ENCODE measurements around the gene GEN1.

The GEN1 gene

GRCh38 chr2:17793803-17794354, 39.9 kb downstream of the GEN1 start:
- H3K4me1 ChIP-seq (ENCODE audit: insufficient read depth, low read length, severe bottlenecking), result no peaks in the 10 kb centered on the region
- no peak overlapping the region for H2AFZ ChIP-seq (ENCODE audit: low read length)
- H3K9me3 ChIP-seq (ENCODE audit: low read length), result no peaks in the 10 kb centered on the region
- no peak overlapping the region for H3K9ac ChIP-seq (ENCODE audit: low read length)
- no peaks in the 10 kb centered on the region for H3K79me2 ChIP-seq (ENCODE audit: insufficient read depth, low read length)
- no peaks in the 10 kb centered on the region for H4K20me1 ChIP-seq (ENCODE audit: insufficient read depth, low read length)
- H3K27me3 ChIP-seq (ENCODE audit: insufficient read depth, low read length), result 0 out of 2 replicates have a peak, but pooled peaks cover 3% of the 10 kb centered on the region
- H3K9me2 ChIP-seq (ENCODE audit: low read depth, low read length), result no peaks in the 10 kb centered on the region
- no peak overlapping the region for H3K4me2 ChIP-seq (ENCODE audit: low read length)
- TF ChIP-seq CTCF (IDR thresholded peaks at IDR 0.05; ENCODE audit: low read length) (no peak), EZH2 (IDR thresholded peaks at IDR 0.05; ENCODE audit: borderline replicate concordance, low read length) (no peak)
- no peaks in the 10 kb centered on the region for H3K36me3 ChIP-seq (ENCODE audit: insufficient read depth, low read length)
- H3K27ac ChIP-seq (ENCODE audit: low read depth, low read length, poor library complexity, severe bottlenecking), result no peak overlapping the region
- H3K4me3 ChIP-seq (ENCODE audit: low read depth, low read length, poor library complexity, severe bottlenecking), result no peak overlapping the region
- no peaks in the 10 kb centered on the region for H3F3A ChIP-seq (ENCODE audit: insufficient read depth, low read length)

- Histone ChIP-seq H2AFZ (ENCODE audit: low read length) (no peak overlapping the region), H3K9me3 (ENCODE audit: low read length) (no peaks in the 10 kb centered on the region), H3K27ac (ENCODE audit: low read depth, low read length, poor library complexity, severe bottlenecking) (no peak overlapping the region), H3K4me3 (ENCODE audit: low read depth, low read length, poor library complexity, severe bottlenecking) (no peak overlapping the region), H3K79me2 (ENCODE audit: insufficient read depth, low read length) (no peaks in the 10 kb centered on the region), H3K9me2 (ENCODE audit: low read depth, low read length) (no peaks in the 10 kb centered on the region), H3K27me3 (ENCODE audit: insufficient read depth, low read length) (0 out of 2 replicates have a peak, but pooled peaks cover 3% of the 10 kb centered on the region), H3K9ac (ENCODE audit: low read length) (no peak overlapping the region), H3F3A (ENCODE audit: insufficient read depth, low read length) (no peaks in the 10 kb centered on the region), H3K36me3 (ENCODE audit: insufficient read depth, low read length) (no peaks in the 10 kb centered on the region), H4K20me1 (ENCODE audit: insufficient read depth, low read length) (no peaks in the 10 kb centered on the region), H3K4me1 (ENCODE audit: insufficient read depth, low read length, severe bottlenecking) (no peaks in the 10 kb centered on the region), H3K4me2 (ENCODE audit: low read length) (no peak overlapping the region)
- TF ChIP-seq EZH2 (IDR thresholded peaks at IDR 0.05; ENCODE audit: borderline replicate concordance, low read length) (no peak), CTCF (IDR thresholded peaks at IDR 0.05; ENCODE audit: low read length) (no peak)
These were observed 41.4 kb downstream of the GEN1 start for GRCh38 chr2:17795309-17795708.

- no peak overlapping the region for H3K27ac ChIP-seq (ENCODE audit: low read depth, low read length, poor library complexity, severe bottlenecking)
- H3K4me2 ChIP-seq (ENCODE audit: low read length), result no peak overlapping the region
- no peak overlapping the region for H3K9ac ChIP-seq (ENCODE audit: low read length)
- no peaks in the 10 kb centered on the region for H3K4me1 ChIP-seq (ENCODE audit: insufficient read depth, low read length, severe bottlenecking)
- H3K9me2 ChIP-seq (ENCODE audit: low read depth, low read length), result no peaks in the 10 kb centered on the region
- no peak overlapping the region for H3K4me3 ChIP-seq (ENCODE audit: low read depth, low read length, poor library complexity, severe bottlenecking)
- no peaks in the 10 kb centered on the region for H3K9me3 ChIP-seq (ENCODE audit: low read length)
- H4K20me1 ChIP-seq (ENCODE audit: insufficient read depth, low read length), result no peaks in the 10 kb centered on the region
- H3K27me3 ChIP-seq (ENCODE audit: insufficient read depth, low read length), result 0 out of 2 replicates have a peak, but pooled peaks cover 3% of the 10 kb centered on the region
- TF ChIP-seq CTCF (IDR thresholded peaks at IDR 0.05; ENCODE audit: low read length), result no peak
- no peaks in the 10 kb centered on the region for H3K36me3 ChIP-seq (ENCODE audit: insufficient read depth, low read length)
- H3K79me2 ChIP-seq (ENCODE audit: insufficient read depth, low read length), result no peaks in the 10 kb centered on the region
- H2AFZ ChIP-seq (ENCODE audit: low read length), result no peak overlapping the region
- H3F3A ChIP-seq (ENCODE audit: insufficient read depth, low read length), result no peaks in the 10 kb centered on the region
These were observed 44.4 kb downstream of the GEN1 start for GRCh38 chr2:17798338-17798737.

Measured in OCI-LY1 (cell line).